ENCODE results near the gene SLC7A8. TPM values are rescaled to one million over a fixed set of nuclear protein-coding genes. Genes with fewer than 3 reads are reported as not detected.

SLC7A8 gene
- total and polyA plus RNA-seq, 9 donors: 45.9 to 161 (median 95.4) TPM

DNA sequence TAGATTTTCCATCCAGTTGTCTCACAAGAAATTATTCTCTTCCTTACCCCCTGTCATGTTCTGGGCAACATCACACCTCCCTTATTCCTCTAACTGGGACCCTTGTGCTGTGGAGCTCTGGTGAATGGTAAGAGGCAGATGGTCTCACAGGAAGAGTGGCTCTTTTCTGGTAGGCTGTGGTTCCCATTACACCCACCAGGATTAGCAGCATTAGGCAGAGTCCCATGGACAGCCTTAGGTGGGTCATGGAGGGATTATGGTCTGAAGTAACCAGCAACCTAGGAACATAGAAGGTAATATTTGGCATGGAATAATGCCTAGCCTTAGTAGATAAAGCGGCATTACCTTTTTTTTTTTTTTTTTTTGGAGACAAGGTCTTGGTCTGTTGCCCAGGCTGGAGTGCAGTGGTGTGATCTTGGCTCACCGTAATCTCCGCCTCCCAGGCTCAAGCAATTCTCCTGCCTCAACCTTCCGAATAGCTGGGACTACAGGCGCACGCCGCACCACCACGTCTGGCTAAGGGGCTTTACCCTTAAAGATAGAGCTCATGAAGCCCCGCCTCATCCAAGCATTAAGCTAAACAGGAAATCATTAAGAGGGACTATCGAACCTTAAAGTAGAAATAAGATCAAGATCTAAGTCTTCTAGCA is 84.1 kb downstream of the SLC7A8 start:
- Histone ChIP-seq H3K27ac (no peak overlapping the region), H3K27me3 (no peaks in the 10 kb centered on the region), H3K9me3 (no peaks in the 10 kb centered on the region), H3K36me3 (no peaks in the 10 kb centered on the region), H3K4me3 (no peak overlapping the region), H3K4me1 (ENCODE audit: insufficient read depth) (peaks cover 4% of the 10 kb centered on the region)
- DNase-seq: no peak
- intact Hi-C loops (cut with DNase I): no loop called here
- WGBS, 3 donors: 79 to 83% (median 80%) methylated on average over 10 of the region's 10 CpGs
- TF ChIP-seq POLR2A (IDR thresholded peaks at IDR 0.05): no peak
- TF ChIP-seq, protein P1, sequence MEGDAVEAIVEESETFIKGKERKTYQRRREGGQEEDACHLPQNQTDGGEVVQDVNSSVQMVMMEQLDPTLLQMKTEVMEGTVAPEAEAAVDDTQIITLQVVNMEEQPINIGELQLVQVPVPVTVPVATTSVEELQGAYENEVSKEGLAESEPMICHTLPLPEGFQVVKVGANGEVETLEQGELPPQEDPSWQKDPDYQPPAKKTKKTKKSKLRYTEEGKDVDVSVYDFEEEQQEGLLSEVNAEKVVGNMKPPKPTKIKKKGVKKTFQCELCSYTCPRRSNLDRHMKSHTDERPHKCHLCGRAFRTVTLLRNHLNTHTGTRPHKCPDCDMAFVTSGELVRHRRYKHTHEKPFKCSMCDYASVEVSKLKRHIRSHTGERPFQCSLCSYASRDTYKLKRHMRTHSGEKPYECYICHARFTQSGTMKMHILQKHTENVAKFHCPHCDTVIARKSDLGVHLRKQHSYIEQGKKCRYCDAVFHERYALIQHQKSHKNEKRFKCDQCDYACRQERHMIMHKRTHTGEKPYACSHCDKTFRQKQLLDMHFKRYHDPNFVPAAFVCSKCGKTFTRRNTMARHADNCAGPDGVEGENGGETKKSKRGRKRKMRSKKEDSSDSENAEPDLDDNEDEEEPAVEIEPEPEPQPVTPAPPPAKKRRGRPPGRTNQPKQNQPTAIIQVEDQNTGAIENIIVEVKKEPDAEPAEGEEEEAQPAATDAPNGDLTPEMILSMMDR (IDR thresholded peaks at IDR 0.05): no peak
- no peak for TF ChIP-seq EP300 (IDR thresholded peaks at IDR 0.05)

DNA sequence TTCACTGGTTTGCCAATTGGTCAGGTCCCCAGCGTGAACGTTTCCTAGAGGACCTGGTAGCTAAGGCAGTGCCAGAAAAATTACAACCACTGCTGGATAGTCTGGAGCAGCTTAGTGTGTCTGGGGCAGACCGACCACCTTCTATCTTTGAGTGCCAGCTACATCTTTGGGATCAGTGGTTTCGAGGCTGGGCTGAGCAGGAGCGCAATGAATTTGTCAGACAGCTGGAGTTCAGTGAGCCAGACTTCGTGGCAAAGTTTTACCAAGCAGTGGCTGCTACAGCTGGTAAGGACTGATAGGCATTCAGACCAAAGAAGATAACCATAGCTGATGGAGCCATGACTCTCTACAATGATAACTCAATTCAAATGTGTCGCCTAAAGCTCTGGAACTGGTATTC is 85.7 kb downstream of the SLC7A8 start:
- Histone ChIP-seq H3K36me3 (no peaks in the 10 kb centered on the region), H3K27ac (no peak overlapping the region), H3K4me3 (no peak overlapping the region), H3K27me3 (no peaks in the 10 kb centered on the region), H3K4me1 (ENCODE audit: insufficient read depth) (peaks cover 7% of the 10 kb centered on the region), H3K9me3 (no peaks in the 10 kb centered on the region)
- no peak for TF ChIP-seq EP300 (IDR thresholded peaks at IDR 0.05)
- no peak for TF ChIP-seq POLR2A (IDR thresholded peaks at IDR 0.05)
- TF ChIP-seq, protein P1 (IDR thresholded peaks at IDR 0.05): no peak
- intact Hi-C loops (cut with DNase I): no loop called here
- no peak for DNase-seq
- WGBS, 3 donors: 89 to 95% (median 93%) methylated on average over 7 of the region's 7 CpGs

DNA sequence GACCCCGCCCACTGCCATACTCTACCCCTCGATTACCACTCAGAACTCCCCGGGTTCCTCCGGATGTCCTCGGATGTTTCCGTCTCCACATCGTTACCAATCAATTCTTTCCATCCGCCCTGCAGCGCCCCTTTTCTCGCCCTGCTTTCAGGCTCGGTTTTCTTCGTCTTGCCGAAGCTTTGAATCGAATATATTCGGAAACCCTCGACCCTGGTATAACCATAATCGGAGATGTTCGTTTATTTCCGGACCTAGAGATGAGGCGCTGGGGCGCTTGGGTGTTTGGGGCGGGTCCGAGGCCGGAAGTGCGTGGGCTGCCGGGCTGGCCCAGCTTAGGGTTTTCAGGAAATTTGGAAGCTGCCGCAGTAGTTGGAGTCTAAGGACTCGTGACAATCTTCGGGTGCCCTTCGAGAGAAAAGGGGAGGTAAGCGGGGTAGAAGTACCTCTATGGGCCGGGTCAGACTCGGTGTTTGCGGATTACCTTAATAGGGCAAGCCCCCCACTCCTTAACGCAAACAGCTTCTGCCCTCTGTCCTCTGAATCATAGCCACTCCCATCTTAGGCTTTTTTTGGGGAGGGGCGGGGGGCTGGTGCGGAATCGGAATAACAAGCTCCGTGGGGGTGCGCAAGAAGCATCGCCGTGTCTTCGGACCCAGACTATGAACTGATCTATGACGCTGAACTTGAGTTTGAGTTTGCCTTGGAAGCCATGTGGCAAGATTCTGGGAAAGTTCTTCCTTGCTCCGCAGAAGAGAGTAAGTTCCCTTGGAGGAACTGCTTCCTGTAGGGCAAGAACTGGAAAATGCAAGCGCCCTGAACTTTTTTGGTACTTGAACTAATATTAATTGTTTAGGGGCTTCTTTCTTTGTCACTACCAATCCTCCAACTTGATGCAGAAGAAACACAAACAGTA is 88.0 kb downstream of the SLC7A8 start, which contains the start of gene C14orf119:
Gene C14orf119 (plus strand): TSS at position 310 of the 913 bp plus-strand sequence. CDS start 2,154 bp downstream, outside the sequence.
- peak within 1 kb of the TSS; percentile 92 to 94 for H3K27ac ChIP-seq

DNA sequence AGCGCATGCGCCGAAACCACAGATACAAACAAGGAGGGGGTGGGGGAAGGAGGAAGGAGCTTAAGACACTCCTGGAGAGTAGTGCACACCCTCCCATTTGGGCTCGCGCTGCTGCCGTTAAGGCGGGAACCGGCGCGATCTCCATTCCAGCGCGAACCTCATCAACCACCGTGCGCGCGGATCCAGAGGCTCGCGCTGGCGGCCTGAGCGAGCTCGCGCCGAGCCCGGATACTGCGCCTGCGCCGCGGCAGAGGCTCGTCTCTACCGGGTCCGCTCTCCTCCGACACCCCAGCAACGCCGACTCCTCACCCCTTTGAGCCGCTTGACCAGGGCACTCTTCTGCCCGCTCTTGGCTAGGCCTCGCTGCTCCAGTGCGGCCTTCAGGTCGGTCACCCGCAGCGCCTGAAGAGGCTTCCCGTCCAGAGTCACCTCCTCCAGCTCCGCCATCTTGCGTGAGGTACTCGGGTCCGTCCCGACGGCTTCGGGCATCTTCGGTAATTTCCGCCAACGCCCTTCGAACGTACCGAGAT is 88.7 kb downstream of the SLC7A8 start, which contains the start of gene ACIN1:
Gene ACIN1 (minus strand): TSS at position 471 of the 530 bp plus-strand sequence. CDS start 24 bp downstream, at position 447.
- Histone ChIP-seq H3K36me3 (no peaks in the 10 kb centered on the region), H3K4me1 (ENCODE audit: insufficient read depth) (peaks cover 7% of the 10 kb centered on the region), H3K4me3 (peak within 1 kb of the TSS; percentile 97), H3K27ac (peak within 1 kb of the TSS; percentile 92 to 94), H3K9me3 (no peaks in the 10 kb centered on the region), H3K27me3 (no peaks in the 10 kb centered on the region)
- intact Hi-C loops (cut with DNase I): no loop called here
- peak; percentile 94 for TF ChIP-seq POLR2A (IDR thresholded peaks at IDR 0.05)
- TF ChIP-seq, protein P1 (IDR thresholded peaks at IDR 0.05): no peak
- 0 to 1% (median 0%) methylated on average over 52 to 55 of the region's 55 CpGs for WGBS, 3 donors
- peak in 3 of 5 donors; percentile 78 to 100 (median 81) for DNase-seq

More for the DNA sequence above, 88.0 kb downstream of the SLC7A8 start, which contains the start of gene C14orf119:
- WGBS, 3 donors: 0% methylated on average over 45 to 46 of the region's 46 CpGs
- Histone ChIP-seq H3K4me3 (peak within 1 kb of the TSS; percentile 97), H3K9me3 (no peaks in the 10 kb centered on the region), H3K36me3 (no peaks in the 10 kb centered on the region), H3K4me1 (ENCODE audit: insufficient read depth) (peaks cover 7% of the 10 kb centered on the region), H3K27me3 (no peaks in the 10 kb centered on the region)
- intact Hi-C loops (cut with DNase I): no loop called here
- TF ChIP-seq, protein P1 (IDR thresholded peaks at IDR 0.05): no peak
- TF ChIP-seq EP300 (IDR thresholded peaks at IDR 0.05) (peak; percentile 42), POLR2A (IDR thresholded peaks at IDR 0.05) (peak; percentile 87)
- peak in 4 of 5 donors; percentile 99 to 100 (median 100) for DNase-seq
